Lung (tissue), 12 donors: ENCODE measurements around the gene SEC16B. TPM values are rescaled to one million over a fixed set of nuclear protein-coding genes. Genes with fewer than 3 reads are reported as not detected.

Source experiments
- ATAC-seq: fragments of 200-7000 bp; cut with Tn5 transposase; one replicate; pipeline ENCODE4 v1.9.1; 2020; ENCODE audit warnings: moderate number of reproducible peaks; ENCODE audit not compliant: insufficient read depth, low FRiP score
- DNase-seq, 3 donors: peaks; one replicate each; pipeline ENCODE4 v3.0.0-alpha.2; 2013 to 2017
- H3K27ac ChIP-seq, 2 donors: one replicate each; pipeline ENCODE4 v1.5.1; 2013; ENCODE audit warnings: mild to moderate bottlenecking in 2 of 2, moderate library complexity in 2 of 2, control low read depth in 1 of 2, inconsistent platforms in 1 of 2, low read depth in 1 of 2, low read length in 1 of 2
- H3K27me3 ChIP-seq, 3 donors: one replicate each; pipeline ENCODE4 v1.5.1; 2013; ENCODE audit warnings: low read length in 2 of 3; ENCODE audit not compliant: control insufficient read depth in 3 of 3, insufficient read depth in 3 of 3
- H3K36me3 ChIP-seq, 4 donors: one replicate each; pipeline ENCODE4 v1.5.1; 2013; ENCODE audit warnings: low read length in 4 of 4, mild to moderate bottlenecking in 1 of 4, moderate library complexity in 1 of 4; ENCODE audit not compliant: control insufficient read depth in 4 of 4, insufficient read depth in 4 of 4
- H3K4me1 ChIP-seq, 5 donors: one replicate each; pipeline ENCODE4 v1.5.1; 2013; ENCODE audit warnings: low read length in 5 of 5, mild to moderate bottlenecking in 2 of 5, moderate library complexity in 1 of 5; ENCODE audit not compliant: control insufficient read depth in 5 of 5, insufficient read depth in 5 of 5
- H3K4me3 ChIP-seq: one replicate; pipeline ENCODE4 v1.5.1; 2013; ENCODE audit warnings: mild to moderate bottlenecking, control low read depth, moderate library complexity
- H3K9ac ChIP-seq, 2 donors: one replicate each; pipeline ENCODE4 v1.5.1; 2013; ENCODE audit warnings: low read length in 2 of 2, control low read depth in 1 of 2; ENCODE audit not compliant: insufficient read depth in 1 of 2
- H3K9me3 ChIP-seq, 4 donors: one replicate each; pipeline ENCODE4 v1.5.1; 2013; ENCODE audit warnings: low read length in 3 of 4, mild to moderate bottlenecking in 1 of 4, moderate library complexity in 1 of 4; ENCODE audit not compliant: control insufficient read depth in 4 of 4, insufficient read depth in 3 of 4
- WGBS, 2 donors: extraction: QIAGEN DNeasy Blood & Tissue Kit; methylation state at CpG; one replicate each; pipeline ENCODE4 v1.1.7; 2013; 5-methylcytosine and 5-hydroxymethylcytosine counted together
- polyA plus RNA-seq, 2 donors: library from polyadenylated mRNA; stranded (reverse); fragments of 200-250 nt; gene quantifications; one replicate each; pipeline ENCODE4 v1.2.1, GENCODE V29; 2013
- total RNA-seq, 2 donors: library from RNA; depleted of rRNA in 1 of 2; stranded (reverse); fragments of >200 nt in 1 of 2; gene quantifications; one replicate each; pipeline ENCODE4 v1.2.1, GENCODE V29; 2014 to 2021
- TF ChIP-seq, protein P1 (sequence below): IDR thresholded peaks from 2 replicates; pipeline ENCODE4 v1.5.1; 2012; ENCODE audit warnings: mild to moderate bottlenecking; ENCODE audit errors: control extremely low read depth, extremely low read depth
- donor health status: control.
- donor health status: control.
- donor health status: Bipolar disorder and iron deficiency.
- donor health status: healthy.
- donor health status: DM: yes; HTN: yes; CAD: no.

The SEC16B gene
- total and polyA plus RNA-seq, 4 donors, result 0.74 to 2.6 (median 1.4) TPM

DNA sequence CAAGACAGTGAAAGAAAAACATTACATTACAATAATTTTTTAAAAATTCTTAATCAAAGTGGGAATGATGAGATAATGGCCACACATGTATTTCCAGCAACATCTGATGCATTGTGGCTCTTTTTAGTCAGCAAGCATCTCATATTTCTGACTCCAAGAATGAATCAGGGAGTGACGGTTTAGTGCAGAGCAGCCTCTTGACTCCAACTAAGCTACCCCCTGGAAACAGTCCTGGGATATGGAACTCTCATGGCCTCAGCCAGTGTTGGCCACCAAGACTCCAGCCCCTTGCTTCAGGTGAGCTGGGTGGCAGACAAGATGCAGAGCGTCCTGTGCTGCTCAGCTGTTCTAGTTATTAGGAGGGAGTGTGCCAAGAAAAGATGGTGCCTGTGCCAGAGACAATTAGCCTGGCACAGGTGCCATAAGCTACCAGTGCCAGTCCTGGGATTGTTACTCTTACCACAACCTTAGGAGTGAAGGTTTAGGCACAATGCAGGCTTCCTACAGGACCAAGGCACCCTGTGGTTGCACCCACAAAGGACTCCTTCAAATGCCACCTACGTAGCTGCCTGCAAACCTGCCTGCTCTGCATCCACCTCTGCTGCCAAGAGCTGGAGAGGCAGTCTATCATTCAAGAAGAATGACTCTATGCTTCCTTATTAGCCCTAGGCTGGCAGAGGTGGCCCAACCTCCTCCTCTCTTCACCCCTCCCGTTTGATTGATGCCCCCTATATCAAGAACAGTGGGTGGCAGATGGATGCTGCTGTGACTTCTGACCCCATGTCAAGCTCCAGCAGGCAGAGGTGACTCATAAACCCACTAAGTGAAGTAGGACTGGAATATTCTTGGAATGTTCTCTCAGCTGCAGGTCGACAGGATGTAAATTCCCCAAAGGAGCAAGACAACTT lies 6.0 kb upstream of the SEC16B start:
- TF ChIP-seq, protein P1, sequence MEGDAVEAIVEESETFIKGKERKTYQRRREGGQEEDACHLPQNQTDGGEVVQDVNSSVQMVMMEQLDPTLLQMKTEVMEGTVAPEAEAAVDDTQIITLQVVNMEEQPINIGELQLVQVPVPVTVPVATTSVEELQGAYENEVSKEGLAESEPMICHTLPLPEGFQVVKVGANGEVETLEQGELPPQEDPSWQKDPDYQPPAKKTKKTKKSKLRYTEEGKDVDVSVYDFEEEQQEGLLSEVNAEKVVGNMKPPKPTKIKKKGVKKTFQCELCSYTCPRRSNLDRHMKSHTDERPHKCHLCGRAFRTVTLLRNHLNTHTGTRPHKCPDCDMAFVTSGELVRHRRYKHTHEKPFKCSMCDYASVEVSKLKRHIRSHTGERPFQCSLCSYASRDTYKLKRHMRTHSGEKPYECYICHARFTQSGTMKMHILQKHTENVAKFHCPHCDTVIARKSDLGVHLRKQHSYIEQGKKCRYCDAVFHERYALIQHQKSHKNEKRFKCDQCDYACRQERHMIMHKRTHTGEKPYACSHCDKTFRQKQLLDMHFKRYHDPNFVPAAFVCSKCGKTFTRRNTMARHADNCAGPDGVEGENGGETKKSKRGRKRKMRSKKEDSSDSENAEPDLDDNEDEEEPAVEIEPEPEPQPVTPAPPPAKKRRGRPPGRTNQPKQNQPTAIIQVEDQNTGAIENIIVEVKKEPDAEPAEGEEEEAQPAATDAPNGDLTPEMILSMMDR, result no peak
- Histone ChIP-seq H3K4me3 (no peak overlapping the region), H3K4me1 (no peaks in the 10 kb centered on the region), H3K27me3 (no peaks in the 10 kb centered on the region), H3K27ac (no peak overlapping the region), H3K9ac (no peak overlapping the region), H3K9me3 (peaks cover 0 to 3% (median 0%) of the 10 kb centered on the region in 4 donors), H3K36me3 (peaks cover 0 to 3% (median 0%) of the 10 kb centered on the region in 4 donors)
- WGBS, 2 donors, result 76 to 82% methylated on average over 5 of the region's 5 CpGs
- ATAC-seq (no peak), DNase-seq (no peak)

DNA sequence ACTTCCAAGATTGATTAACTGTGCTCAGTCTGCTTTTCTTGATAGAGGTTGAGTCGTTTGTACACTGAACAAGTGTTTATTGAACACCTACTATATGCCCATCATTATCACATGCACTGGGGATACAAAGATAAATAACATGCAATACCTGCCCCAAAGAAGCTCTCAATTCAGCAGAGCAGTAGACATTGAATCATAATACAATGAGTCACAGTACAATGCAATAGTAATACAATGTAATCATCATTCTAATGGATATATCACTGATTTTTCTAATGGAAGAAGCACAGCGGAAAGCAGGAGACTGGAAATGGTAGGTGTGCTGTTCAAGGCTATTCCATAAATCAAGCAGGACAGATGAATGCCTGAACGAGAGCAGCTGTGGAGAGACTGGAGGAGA lies 3.7 kb upstream of the SEC16B start:
- Histone ChIP-seq H3K27me3 (no peaks in the 10 kb centered on the region), H3K9ac (no peak overlapping the region), H3K36me3 (peaks cover 0 to 3% (median 0%) of the 10 kb centered on the region in 4 donors), H3K27ac (no peak overlapping the region), H3K4me3 (no peak overlapping the region), H3K4me1 (no peaks in the 10 kb centered on the region), H3K9me3 (peaks cover 0 to 3% (median 0%) of the 10 kb centered on the region in 4 donors)
- ATAC-seq, result no peak
- TF ChIP-seq, protein P1, result no peak
- 81 to 83% methylated on average over 3 of the region's 3 CpGs for WGBS, 2 donors
- DNase-seq, result no peak

DNA sequence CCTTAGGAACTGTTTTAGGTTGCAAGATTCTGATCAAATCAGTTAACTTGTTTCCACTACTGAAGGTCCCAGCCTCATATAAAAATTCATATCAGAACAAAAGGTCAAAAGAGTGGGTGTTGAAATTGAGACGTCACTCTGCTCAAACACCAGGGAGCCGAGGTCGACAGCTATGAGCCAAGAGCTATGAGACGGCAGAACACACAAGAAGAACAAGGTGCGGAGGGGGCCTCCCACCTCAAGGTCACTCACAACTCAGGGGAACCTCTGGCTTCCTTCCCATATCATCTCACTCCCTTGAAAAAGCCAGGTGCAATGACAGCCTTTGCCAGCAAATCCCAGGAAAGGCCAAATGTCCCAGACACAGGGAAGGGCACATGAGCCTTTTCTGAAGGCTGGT lies 749 bp downstream of the SEC16B start:
- WGBS, 2 donors, result 68 to 73% methylated on average over 5 of the region's 5 CpGs
- DNase-seq, result no peak
- no peak overlapping the region for H3K9ac ChIP-seq
- TF ChIP-seq, protein P1, result no peak
- H3K27me3 ChIP-seq, result no peaks in the 10 kb centered on the region
- no peak for ATAC-seq
- no peak overlapping the region for H3K4me3 ChIP-seq
- H3K36me3 ChIP-seq, result peaks cover 0 to 13% (median 3%) of the 10 kb centered on the region in 4 donors
- H3K27ac ChIP-seq, result no peak overlapping the region
- no peaks in the 10 kb centered on the region for H3K4me1 ChIP-seq
- no peaks in the 10 kb centered on the region for H3K9me3 ChIP-seq
